ENCODE data around the gene MEG3.
"Not testable (repeated sequence)": the region's sequence is repeated elsewhere in the genome, so short reads cannot be mapped to it uniquely, and the experiment has no call there.

MEG3 gene

DNA sequence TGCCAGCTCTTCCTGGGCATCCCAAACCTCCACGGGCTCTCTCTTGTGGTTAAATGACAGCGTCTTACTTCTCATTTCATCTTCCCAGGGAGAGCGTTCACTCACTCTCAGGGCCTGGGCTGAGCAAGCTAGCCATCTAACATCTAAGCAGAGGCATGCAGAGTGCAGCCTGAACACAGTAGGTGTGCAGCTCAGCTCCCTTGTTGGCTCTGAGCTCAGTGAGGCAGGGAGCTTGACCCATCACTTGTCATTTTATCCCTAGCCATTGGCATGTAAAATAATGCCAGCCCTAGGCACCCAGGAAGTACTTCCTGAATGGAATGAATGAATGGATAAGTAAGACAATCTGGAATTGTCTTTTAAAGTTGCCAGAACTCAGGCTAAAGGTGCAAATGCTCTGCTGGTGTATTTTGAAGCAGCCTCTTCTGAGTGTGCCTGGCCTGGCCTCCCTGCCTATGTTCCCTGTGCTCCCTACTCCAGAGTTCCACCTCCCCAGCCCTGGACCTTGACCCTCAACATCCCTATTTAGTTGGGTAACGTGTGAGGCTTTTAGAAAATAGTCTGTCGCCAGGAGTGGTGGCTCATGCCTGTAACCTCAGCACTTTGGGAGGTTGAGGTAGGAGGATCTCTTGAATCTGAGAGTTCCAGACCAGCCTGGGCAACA is 9.5 kb upstream of the MEG3 start:
- DNase-seq, result no peak

DNA sequence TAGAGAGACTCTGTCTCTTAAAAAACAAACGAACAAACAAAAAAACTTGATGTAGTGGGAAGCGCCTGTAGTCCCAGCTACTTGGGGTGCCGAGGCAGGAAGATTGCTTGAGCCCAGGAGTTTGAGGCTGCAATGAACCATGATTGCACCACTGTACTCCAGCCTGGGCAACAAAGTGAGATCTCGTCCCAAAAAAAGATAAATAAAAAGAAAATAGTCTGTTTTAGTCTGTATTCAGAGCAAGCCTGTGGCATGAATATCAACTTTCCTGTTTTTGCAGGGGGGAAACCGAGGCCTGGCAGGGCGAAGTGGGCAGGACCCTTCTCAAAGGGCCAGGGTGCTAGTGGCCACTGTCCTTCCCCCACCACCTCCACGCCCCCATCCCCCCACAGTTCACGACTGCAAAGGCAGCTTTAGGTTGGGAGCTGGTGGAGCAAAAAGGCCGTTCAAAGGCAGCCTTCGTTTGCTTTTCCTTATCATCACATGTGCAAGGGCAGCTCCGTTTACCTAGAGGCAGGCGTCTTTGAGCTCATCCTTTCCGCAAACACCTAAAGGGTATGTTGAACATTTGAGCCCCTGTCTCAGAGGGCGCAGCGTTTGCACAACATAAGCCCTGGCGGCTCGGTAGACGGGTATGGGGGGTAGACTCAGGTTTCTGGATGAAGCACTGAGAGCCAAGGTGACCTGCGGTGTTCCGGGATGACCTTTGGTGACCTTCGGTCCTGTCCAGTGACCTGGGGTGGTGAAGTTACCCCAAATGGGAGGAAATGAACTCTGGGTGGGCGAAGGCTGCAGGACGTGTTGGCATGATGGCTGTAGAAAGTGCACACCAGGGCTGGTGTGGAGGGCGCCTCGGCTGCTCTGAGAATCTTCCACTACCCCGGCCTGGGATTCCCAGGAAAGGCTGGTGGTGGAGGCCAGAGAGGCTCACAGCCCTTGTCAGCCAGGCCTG is 8.7 kb upstream of the MEG3 start:
- peak; percentile 17 for DNase-seq

DNA sequence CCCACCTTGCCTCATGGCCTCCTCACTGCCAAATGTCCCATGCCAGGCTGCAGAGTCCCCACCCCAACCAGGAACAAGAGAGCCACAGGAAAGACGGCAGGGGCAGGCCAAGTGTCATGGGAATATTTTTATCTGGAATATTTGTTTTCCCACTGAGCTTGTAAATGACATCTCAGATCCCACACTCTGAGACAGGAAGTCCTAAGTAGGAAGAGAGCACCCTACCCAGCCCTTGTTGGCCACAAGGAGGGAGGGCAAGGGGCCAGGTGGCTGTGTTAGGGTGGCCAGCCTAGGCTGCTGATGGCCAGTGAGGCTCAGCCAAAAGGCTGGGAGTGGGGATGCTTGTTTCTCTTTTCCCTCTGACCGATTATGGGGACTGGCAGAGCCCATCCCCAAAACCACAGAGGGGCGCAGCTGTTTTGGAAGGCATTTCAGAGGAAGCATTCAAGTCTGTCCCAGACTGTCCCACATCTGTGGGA is 7.7 kb upstream of the MEG3 start:
- peak; percentile 18 for DNase-seq

DNA sequence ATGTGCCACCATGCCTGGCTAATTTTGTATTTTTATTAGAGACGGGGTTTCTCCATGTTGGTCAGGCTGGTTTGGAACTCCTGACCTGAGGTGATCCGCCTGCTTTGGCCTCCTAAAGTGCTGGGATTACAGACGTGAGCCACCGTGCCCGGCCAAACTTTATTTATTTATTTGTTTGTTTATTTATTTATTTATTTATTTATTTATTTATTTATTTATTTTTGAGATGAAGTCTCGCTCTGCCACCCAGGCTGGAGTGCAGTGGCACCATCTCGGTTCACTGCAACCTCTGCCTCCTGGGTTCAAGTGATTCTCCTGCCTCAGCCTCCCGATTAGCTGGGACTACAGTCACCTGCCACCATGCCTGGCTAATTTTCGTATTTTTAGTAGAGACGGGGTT is 7.0 kb upstream of the MEG3 start:
- DNase-seq, result not testable (repeated sequence)

DNA sequence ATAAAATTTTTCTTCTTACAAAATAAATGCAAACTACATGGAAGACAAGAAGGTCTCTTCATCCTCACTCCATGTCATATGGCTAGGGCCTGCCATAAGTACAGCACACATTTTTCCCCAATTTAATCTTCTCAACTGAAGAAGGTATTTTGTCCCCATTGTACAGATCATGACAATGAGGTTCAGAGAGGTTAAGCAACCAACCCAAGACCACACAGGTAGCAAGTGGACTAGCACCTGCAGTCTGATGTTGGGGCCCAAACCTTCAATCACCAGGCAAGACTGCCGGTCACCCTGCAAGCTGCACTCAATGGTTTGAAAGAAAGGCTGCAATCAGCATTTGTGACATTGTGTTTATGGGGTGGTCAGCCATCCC is 6.5 kb upstream of the MEG3 start:
- no peak for DNase-seq

DNA sequence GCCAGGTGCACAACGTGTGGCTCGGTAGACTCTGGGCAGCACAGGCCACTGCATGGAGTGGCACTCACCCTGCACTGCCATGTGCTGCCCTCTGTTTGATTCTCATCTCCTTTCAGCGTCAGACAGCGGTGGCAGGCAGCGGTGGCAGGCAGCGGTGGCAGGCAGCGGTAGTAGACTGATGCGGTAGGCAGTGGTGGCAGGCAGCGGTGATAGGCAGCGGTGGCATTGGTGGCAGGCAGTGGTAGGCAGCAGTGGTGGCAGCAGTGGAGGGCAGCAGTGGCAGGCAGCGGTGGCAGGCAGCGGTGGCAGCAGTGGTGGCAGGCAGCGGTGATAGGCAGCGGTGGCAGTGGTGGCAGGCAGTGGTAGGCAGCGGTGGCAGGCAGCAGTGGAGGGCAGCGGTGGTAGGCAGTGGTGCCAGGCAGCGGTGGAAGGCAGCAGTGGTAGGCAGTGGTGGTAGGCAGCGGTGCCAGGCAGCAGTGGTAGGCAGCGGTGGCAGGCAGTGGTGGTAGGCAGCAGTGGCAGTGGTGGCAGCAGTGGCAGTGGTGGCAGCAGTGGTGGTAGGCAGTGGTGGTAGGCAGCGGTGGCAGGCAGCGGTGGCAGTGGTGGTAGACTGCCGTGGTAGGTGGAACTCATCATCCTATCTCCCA is 6.0 kb upstream of the MEG3 start:
- no peak for DNase-seq

DNA sequence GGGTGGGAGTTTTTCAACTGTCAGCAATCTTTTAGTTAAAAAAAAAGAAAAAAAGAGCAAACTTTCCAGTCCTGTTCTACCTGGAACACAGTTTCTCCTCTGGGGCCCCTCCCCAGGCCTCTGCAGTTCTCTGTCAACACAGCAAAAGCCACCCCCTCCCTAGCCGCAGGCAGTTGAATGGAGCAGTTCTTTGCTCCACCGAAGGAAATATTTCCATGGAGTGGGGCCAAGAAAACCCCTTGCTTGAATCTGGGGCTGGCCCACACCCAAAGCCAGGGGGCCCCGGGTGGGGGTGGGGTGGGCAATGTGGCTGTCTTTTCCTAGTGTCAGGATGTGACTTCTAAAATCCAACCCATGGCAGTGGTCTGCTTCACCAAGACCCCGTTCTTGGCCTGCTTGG is 5.0 kb upstream of the MEG3 start:
- no peak for DNase-seq

DNA sequence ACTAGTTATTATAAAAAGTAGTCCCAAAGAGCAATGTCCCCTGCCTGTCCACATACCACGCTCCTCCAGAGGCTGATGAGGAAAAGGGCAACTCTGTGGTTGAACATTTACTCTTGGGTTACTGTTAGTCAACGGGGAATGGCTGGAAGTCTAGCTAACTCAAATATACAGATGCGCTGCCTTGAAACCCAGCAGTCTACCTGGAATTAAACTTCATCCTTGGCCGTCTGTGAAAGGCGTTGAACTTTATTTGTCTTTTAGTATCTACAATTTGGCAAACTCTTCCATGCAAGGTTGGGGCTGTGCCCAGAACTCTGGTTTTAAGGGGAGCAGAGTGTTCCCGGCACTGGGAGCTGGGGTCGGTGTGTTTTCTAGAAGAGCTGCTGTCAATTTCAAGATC is 3.9 kb upstream of the MEG3 start:
- DNase-seq, result no peak

DNA sequence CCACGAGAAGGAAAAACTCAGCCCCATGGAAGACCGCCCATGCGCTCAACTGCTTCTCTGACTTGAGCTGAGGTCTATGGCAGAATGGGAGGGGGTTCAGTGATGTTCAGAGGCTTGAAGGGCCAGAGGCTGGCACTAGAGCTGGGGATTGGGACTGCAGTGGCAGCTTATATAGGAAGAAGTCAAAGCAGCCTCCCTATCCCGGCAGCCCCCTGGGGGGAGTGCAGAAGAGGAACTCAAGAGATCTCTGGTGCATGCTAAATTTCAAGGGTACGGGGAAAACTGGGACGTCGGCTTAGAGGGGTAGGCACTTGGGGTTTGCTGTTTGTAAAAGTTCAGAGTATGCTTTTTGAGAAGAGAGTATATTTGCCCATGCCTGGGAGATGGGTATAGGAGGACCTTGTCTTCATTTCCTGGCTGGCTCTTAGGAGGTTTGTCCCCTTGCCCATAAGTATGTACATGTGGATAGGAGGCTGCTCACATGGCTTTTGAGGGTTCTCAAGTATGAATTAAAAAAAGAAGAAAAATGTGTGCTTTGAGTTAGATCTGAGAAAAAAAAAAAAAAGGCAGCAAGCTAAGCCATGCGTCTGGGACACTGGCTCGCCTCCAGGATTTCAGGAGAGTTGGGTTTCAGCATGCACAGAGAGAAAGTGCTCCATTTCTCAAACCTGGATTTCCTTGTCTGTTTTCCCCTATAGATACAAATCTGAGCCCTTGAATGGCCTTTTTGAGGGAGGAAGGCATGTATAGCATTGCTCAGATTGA is 3.2 kb upstream of the MEG3 start:
- DNase-seq, result no peak

DNA sequence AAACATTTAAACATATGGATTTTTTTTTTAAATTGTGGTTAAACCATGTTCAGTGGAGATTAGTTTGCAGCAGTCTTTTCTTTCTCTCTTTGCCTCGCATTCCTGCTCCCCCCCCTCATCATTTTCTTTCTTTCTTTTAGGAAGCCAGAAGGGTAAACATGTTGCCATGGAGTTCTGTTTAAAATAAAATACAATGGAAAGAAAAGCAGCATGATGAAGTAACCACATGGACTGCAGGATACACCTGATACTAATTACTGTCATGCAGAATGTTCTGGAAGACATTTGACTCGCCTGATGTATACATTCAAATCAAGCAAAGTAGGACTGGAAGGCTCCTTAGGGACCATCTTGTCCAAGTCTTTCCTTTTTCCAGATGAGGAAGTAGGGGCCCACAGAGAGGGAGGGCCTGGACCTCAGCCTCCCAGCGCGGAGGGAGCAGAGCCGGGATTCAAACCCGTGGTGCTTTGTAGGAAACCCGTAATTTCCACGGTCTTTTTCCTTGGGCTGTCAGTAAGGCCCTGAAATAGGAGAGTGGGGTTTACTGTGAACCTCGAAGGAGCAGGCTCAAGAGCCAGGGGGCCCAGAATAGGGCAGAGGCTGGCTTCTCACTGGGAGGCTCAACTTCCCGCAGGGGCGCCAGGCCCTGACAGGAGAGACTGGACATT is 2.4 kb upstream of the MEG3 start:
- DNase-seq, result no peak

DNA sequence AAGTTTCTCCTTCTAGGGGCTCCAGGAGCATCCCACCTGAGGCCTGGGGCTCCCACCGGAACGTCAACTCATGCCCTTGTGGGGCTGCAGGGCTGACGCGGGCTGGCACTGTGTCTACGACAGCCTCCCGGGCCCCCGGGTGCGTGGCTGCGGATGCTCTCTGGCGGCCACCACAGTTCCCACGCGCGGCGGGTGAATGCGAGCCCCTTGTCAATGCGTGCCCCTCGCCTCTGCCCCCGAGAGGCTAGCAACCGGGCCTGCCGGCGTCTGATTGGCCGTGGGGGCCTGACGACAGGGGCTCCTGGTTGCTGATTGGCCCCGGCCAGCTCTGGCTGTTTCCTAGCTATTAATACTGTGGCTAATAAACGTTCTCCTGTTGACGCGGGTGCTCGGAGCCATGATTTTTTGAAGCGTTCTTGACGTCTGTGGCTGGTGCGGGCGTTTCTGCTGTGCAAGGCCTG is 1.8 kb upstream of the MEG3 start:
- DNase-seq, result no peak

DNA sequence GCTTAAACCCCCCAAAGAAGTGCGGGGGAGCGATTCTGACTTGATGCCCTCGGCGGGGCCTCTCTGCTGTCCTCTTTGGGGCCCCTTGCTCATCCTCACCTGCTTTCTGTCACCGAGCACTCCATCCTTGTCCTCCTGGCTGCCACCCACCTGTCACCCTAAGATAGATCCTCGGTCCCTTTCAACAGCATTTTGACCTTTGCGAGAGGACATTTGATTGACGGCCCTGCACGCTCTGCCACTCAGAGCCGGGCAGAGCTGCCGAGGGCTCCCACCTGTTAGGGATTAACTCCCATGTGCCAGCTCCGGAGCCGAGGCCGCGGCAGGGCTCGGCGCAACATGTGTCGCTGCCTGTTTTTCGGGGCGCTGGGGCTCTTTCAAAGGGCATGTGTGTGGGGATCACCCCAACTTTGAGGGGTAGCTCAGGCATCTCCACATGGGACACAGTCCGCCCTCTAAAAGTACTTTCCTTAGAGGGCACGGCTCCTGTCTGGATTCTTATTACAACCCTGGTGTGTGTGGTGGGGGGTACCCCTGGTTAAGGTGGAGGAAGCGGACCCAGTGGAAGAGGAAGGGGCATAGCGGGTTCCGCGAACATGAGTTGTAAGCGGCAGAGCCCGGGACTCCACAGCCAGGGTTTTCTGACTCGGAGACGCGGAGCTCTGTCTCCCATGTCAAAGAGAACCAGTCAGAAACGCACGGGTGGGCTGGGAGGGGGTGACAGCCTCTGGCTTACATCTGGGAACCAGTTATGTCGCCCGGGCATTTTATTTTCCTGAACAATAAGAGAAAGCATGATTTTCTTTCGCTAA is 811 bp upstream of the MEG3 start:
- DNase-seq, result no peak

DNA sequence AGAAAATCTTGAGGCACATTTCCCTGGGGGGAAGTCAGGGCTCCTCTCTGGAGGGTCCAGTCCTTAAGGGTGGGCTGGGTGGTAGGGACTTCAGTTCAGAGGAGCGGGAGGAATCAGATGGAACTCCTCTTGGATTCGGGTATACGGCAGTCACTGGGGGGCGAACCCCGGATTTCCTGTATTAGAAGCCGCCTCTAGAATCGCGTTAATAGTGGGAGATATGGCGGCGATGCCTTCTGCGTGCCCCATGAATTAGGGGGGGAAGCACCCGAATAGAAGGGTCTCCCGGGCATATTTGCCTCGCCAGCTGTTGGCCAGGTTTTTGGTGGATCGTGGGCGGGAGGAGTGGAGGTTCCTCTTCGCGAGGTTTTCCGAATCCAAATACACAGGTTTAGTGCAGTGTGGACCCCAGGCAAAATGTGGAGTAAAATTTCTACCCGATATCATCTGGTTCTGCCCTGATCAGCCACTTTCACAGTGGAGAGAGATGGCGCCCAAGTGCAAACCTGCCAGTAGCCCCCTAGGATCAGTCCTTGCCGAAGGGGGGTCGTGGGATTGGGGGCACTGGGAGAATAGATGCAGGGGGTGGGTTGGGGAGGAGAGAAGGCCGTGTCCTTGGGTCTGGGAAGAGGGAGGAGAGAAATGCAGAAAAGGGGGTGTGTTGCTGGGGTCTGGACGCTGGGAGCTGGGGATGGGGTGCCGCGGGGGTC is 628 bp downstream of the MEG3 start:
- no peak for DNase-seq

DNA sequence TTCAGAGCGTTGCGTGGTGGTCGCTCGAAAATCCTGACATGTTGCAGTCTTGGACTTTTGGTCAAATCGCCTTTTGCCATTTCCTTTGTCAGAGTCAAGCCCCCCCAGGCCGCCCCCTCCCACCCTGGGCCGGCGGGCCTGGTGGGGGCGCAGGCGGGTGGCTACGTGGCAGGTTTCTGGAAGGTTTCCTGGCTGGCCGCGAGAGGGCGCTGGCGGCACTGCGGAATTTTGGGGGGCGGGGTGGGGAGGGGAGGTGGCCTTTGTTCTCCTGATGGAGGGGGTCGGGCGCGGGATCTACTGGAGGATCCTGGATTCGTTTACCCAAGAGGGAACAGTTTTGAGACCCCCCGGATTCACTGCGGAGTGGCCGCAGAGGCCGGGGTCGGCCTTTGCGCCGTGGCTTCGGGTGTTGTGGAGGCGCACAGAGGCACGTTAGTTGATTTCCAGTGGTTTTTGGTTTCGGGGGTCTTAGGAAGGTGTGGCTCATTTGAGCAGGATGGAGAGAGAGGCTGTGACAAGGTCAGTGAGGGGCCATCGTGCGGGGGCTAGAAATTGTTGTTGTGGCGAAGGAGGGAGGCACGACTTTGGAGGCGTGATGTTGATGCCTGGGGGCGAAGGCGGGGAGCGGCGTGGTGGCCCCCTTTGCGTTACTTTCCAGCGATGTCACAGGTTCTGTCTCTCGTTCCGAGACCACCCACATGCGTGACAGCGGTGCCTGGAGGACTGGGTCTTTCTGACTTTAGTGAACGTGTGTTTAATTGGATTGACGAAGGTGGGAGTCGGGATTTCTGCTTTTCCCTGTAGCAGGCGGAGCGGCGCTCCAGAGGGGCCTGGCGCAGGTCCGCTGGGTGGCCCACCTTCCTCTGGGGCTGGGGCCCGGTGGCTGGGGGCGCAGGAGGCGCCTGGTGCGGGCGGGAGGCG is 1.4 kb downstream of the MEG3 start:
- no peak for DNase-seq

DNA sequence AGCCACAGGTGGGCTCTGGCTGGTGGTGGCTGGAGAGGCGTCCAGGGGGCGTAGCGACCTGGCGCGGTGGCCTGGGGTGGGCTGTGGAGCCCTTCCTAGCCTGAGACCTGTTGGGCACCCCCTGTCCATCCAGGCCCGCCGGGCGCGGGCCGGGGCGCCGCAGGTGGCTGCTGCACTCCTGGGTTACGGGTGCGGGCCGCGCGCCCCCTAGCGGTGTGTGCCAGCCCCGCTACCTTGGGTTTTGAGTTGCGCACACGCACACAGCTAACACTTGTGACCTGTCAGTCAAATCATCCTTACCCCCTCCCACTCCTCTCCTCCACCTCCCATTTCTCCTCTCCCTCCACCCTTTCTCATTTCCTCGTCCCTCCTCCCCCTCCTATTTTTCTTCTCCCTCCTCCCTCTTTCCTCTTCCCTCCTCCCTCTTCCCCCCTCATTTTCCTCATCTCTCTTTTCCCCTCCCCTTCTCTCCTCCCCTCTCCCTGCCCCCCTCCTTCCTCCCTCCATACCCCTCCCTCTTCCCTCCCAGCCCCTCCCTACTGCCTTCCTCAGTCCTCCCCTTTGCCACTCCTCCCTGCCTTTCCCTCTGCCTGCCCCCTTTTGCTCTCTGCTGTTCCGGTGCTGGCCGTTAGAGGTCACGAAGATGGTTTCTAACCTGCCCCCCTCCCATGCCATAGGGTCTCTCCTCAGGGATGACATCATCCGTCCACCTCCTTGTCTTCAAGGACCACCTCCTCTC is 2.3 kb downstream of the MEG3 start:
- no peak for DNase-seq

DNA sequence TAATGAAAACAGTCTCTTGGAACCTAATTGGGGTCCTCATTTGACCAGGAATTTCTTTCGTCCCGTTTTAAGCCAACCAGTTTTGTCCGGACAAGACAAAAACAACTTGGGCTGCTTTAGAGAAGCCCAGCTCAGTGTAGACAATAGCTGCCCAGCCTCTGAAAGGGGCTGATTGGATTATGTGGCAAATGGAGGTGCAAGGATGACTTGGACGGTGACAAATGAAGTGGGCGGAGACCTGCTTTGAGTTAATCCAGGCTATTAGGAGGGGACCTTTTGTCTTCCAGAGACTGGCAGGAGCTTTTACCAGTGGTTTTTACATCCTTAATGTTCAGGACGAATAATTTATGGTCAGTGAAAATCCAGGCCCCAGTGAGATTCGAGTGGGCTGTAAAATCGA is 4.8 kb downstream of the MEG3 start:
- peak; percentile 4 for DNase-seq

DNA sequence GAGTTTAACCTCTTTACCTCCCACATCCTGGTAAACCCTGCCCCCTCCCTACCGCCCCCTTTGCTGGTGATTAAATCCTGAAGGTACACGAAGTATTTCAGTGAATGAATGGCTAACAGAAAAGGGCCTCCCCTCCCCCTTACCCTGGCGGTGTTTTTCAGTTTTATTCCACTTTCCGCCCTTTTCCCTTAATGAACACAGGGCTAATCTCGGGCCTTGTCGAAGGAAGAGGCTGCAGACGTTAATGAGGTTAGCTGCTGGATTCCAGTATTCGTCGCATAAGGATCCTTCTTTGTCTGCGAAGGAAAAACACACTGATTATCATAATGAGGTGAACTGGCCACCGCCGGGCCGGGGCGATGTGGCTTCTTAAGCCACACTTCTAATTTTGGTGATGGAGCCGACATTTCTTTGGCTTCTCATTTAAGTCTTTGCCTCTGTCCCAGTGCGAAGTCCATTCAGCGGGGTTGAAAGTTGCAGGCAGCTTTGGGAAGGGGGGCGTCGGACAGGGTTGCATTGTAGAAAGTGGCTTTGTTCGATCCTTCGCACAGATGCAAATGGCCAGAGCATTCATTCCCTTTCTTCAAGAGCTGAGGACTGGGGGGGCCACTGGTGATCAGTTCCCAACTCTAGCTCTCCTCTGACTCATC is 6.5 kb downstream of the MEG3 start:
- no peak for DNase-seq

DNA sequence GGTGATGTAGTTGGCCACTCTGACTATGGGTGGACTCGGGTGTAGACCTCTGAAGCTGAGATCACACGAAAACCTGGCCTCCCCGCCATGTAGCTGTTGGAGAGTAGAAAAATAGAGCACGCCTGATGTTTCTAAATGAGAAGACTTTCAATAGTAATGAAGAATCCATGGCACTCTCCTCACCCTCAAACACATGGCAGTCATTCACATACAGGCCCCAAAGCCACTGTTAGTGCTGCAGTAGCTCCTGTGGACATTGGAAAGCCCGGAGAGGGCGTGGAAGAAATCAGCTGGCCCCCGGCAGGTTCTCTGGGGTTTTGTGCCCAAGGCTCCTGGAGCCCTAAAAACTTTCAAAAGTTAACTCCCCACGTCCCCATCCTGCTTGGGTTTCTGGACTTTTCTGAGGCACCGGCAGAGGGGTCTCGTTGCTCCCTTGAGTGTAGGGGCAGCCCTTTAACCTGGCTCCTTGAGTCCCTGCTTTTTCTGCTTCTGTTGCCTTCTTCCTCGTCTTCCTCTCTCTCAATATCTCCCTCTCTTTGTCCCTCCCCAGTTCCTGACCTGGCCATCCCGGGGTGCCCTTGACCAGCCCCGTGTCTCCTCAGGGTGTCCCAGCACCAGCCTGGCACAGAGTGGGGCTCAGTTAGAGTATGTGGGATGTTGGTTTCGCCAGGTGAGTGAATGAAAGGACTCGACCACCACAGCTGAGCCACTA is 8.3 kb downstream of the MEG3 start:
- no peak for DNase-seq
